HL-60/S4 treated with retinoic acid at 250 ng/mL for 4 days and 3 days (cell line): ENCODE data around the gene TENM3.

ENCODE experiments used
- in situ Hi-C: fragments of 300-500 bp; cut with MboI; formaldehyde crosslinking; loops from 2 replicates; pipeline ENCODE4 v1.7.0; 2022; ENCODE audit warnings: low sequenced_read_pairs

TENM3 gene

DNA sequence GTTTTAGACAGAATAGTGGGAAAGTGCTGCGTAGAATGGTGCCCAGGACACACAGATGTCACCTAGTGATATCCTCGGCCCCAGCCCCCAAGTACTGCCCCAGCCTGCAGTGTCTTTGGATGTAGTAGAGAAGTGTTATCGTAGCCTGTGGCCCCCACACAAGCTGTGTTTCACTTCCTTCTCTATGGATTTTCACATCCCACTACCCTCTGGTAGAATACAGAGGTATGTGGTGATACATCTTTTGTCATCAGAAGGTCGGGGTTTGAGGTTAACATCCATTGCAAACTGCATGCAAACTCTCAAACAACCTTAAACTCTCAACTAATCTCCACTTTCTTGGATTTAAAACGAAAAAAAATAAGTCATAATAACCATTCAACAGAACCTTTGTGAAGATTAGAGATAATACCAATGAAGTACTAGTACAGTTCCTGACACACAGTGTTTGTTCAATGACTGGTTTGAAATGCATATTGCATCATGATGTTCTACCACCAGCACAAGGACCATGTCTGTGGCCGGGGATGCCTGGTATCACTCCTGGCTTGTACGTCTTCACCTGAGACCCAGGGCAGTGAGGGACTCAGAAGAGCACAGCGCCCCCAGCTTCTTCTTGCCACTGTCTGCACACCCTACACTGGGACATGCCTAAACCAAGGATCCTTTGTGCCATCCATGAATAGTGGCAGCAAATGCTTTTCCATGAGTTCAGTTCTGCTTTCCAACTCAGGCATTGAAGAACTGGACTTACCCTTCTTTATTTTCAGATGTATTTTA lies 406.7 kb downstream of the TENM3 start:
- in situ Hi-C loops: no loop called here

DNA sequence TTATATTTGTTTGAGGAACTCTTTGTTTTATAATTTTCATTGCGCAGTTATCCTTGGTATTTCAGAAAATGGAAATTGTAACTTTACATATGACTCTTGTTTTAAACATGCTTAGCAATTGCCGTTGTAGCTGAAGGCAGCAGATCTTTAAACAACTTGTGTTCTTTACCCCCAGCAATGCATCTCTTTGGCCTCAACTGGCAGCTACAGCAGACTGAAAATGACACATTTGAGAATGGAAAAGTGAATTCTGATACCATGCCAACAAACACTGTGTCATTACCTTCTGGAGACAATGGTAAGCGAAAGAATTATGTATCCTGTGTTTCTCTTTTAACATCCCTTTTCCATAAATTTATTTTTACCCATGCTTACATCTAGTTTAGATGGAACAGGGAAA lies 410.4 kb downstream of the TENM3 start:
- in situ Hi-C loops: no loop called here

DNA sequence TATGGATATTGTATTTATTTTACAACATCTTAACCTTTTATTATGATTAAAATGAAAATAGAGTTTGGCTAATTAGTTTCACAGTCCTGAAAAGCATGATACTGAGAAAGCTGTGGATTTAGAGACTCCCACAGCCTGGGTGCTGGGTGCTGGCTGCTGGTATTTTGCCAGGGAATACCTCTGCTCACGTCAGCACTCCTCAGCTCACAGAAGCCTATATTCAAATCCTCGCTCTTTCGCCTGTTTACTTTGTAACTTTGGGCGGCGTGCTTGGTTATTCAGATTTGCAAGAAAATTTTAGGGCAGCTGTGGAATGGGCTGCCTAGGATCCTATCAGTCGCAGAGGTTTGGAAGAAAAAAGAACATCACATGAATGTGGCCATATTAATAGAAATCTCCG lies 412.1 kb downstream of the TENM3 start:
- in situ Hi-C loops: no loop called here

DNA sequence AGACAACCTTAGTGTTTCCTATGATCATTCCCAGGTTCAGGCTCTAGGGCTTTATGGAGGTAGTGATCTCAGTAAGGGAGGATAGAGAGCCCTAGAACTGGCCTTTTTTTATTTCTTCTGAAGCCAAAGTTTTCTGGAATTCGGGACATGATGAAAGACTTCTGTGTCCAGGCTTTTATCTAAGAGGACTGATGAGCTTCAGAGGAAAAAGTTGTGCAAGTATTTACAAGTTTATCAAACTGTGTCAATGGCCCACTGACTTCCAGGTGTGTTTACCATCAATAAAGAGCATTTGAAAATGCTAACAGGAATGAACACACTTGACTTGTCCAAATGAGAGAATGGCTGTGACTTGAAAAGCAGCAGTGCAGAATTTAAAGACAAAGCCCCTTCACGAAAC lies 419.3 kb downstream of the TENM3 start:
- in situ Hi-C loops: no loop called here

DNA sequence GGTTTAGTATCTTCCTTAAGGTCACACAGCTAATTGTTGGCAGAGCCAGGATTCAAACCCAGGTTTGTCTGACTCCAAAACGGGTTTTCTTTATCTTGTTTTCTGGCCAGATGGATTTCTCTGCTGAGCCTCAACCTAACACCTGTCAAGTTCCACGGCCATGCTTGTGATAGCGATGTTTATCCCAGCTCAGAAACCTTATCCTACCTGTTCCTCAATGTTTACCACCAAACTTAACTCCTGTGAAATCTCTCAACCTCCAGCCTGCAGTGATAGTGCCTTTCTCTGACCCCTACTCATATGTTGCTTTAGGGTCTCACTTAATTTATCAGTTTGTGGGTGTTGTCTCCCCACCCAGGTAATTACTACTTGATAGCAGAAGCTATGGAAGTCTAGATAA lies 428.0 kb downstream of the TENM3 start:
- in situ Hi-C loops: no loop called here

DNA sequence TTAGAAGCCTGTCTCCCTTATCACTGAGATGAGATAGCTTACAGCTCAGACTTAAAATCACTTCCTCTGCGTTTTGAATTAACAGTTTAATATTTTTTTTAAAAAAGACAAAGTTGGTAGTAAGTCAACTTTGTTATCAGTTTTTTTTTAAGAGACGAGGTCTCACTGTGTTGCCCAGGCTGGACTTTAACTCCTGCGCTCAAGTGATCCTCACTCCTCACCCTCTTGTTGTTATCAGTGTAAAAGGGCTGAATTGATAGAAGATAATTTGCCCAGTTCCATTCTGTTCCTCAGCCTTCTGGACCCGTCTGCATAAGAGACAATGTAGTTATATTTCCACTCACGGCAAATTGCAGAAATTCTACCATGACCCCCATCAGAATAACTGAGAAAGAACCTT lies 428.5 kb downstream of the TENM3 start:
- in situ Hi-C loops: no loop called here

DNA sequence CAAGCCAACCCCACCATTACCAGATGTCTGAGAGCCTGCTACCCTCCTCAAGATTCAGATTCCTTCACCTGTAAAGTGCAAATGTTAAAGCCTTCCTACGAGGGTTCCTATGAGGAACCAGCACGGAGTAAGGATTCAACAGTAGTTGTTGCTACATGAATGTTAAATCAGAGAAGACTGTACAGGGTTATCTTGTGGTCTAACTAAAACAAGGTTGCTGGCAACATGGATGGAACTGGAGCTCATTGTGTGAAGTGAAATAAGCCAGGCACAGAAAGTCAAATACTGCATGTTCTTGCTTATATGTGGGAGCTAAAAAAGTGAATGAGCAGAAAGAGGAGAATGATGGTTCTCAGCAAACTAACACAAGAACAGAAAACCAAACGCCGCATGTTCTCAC lies 435.4 kb downstream of the TENM3 start:
- in situ Hi-C loops: no loop called here

DNA sequence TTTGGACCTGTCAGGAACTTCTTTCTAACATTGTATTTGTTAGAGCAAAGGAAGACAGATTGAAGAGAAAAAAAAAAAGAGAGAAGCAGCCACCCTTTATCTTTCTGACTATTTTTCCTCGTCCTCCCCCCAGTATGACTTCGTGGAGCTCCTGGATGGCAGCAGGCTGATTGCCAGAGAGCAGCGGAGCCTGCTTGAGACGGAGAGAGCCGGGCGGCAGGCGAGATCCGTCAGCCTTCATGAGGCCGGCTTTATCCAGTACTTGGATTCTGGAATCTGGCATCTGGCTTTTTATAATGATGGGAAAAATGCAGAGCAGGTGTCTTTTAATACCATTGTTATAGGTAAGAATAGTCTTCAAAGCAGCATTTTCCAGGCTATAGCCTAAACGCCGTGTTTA lies 436.3 kb downstream of the TENM3 start:
- in situ Hi-C loops: no loop called here

DNA sequence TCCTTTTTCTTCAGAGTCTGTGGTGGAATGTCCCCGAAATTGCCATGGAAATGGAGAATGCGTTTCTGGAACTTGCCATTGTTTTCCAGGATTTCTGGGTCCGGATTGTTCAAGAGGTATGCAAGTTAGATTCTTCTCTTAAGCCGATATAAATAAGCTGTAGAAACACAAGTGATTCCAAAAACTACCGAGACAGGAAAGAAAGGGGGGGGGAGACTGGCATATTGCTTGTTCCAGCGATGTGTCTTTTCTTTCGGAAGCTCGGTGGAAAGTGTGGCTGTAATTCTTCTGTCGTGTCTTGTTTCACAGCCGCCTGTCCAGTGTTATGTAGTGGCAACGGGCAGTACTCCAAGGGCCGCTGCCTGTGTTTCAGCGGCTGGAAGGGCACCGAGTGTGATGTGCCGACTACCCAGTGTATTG lies 437.0 kb downstream of the TENM3 start:
- in situ Hi-C loops: no loop called here

DNA sequence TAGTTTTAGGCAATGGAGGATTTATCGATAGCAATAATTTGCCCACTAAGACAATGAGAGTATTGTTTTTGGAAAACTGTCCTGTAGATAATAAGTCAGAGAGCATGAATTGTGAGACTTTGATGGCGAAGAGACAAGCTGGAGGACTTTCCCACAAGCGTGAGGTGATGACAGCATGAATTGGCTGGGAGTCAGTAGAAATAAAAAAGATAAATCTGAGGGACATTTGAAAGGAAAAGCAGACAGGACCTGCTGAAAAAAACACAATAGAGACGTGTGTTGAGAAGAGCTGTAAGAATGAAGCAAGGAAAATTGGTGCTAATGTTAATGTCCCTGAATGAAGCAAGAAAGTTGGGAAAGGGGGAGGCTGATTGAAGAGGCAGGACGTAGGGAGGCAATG lies 440.5 kb downstream of the TENM3 start:
- in situ Hi-C loops: no loop called here

DNA sequence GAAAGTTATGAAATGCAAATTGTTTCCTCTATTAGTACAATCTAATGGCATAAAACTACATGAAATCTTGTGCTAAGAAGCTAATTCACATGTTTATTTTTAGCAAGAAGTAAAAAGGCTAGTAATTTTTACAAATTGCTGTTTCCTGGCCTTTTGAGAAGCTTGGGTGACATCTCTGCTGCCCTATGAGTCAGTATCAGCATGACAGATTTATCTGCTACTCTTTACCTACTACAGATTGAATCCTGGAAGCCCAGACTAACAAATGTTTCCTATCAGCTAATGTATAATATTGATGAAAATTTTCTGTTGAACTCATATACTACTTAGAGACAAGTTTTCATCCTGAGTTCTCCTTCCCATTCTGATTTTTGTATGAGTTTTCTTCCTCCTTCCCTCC lies 441.6 kb downstream of the TENM3 start:
- in situ Hi-C loops: no loop called here

DNA sequence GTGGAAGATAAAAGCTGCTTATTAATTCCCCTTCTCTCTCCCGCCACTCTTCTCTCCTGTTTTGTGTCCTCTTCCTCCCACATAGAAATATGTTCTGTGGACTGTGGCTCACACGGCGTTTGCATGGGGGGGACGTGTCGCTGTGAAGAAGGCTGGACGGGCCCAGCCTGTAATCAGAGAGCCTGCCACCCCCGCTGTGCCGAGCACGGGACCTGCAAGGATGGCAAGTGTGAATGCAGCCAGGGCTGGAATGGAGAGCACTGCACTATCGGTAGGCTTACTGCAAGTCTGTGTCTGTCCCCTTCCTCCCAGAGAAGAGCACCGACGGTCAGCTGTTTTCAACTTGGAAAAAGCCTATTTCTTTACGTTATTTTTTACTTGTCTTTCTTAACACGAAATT lies 444.9 kb downstream of the TENM3 start:
- in situ Hi-C loops: no loop called here

DNA sequence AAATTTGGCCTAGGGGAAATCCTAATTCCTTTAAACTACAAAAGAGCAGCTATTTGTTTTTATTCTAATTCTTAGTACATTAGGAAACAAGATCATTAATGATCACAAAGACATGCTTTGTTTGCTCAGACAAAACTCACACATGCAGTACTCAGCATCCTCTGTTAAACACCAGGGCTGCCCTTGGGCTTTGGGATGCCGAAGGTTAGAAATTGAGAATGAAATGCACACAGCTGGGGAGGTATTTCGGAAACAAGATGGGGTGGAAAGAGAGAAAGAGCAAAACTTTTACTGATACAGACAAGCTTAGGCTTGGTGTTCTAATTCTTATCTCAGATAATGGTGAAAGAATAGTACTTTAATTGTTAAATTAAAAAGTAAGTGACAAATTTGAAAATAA lies 451.3 kb downstream of the TENM3 start:
- in situ Hi-C loops: no loop called here

DNA sequence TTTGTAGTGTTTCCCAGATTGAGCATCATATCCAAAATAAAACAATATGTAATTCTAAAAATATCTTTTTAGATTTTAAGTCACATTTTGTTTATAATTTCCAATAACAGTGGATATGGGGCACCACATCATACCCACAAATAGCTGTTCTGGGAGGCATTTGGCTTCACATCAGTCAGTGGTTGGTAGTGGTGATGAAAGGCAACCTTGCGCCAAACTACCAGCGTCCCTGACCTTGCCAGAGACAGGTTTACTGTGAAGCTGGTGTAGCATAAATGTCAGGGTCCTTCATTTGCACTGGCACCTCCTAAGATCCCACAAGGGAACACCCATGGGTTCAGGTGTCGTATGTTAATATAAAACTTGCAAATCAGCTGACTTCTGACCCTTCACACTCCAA lies 451.8 kb downstream of the TENM3 start:
- in situ Hi-C loops: no loop called here

DNA sequence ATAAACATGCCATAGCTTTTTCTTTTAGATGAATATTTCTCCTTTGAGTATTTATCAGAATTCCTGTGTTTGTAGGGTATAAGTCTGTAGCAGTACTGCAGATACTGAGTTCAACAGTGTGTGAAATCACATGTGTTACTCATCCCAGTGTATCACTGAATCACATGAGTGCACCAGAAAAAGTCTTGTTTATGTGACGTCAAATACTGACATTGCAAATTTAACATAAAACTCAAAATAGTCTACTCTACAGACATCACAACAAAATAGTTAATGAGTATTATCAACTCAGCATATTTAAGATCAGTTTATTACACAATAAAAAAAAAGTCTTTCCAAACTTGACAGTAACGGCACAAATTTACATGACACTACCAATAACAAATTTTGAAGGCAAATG lies 452.6 kb downstream of the TENM3 start:
- in situ Hi-C loops: no loop called here

DNA sequence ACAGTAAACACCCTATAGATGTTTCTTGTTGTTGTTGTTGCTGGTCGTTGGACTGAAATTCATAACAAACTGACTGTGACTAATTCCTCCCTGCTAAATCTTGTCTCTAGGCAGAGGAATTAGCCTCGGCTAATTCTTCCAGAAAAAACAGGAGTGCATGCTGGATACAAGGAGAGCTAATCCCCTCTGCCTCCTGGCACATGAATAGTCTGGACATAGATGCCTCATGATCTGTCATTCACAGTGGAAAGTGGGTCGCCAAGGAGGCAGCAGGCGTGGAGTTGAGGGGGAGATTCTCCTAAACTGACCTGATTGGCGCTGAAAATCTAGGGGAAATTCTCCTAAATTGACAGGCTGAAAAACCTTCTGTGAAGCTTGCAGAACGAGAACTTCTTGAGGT lies 453.9 kb downstream of the TENM3 start:
- in situ Hi-C loops: no loop called here

DNA sequence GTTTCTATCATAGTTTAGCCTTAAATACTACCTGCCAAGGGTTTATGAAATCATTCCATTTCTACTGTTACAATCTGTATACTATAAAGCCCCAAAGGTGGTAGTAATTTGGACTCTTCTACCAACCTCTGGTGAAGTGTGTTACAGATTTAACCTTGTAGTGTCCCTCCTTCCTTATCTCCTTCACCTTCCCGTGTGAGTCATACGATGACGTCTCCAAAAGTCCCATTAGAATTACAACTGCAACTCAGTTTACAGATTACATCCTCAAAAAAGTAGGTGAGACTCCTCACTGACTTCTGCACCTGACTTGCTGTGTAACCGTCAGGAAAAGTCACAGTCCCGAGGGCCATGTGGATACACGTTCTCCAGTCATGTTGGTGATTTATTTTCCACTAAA lies 455.0 kb downstream of the TENM3 start:
- in situ Hi-C loops: no loop called here

DNA sequence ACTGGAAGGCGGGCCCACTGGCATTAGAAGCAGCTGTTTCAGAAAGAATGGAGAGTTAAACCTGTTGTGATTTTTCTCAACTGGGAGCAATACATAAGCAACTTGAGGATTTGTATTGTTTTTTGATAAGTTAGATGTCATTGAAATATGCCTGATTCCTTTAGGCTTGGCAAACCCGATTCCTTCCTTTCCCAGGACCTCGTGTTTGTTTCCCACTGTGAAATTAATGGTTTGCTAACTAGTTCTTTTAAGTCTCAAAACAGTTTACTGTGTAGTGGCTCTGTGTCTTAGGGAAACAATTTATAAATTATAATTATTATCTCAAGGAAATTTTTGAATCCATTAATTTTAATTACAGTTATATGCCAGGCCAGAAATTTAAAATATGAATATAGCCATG lies 456.0 kb downstream of the TENM3 start:
- in situ Hi-C loops: no loop called here

DNA sequence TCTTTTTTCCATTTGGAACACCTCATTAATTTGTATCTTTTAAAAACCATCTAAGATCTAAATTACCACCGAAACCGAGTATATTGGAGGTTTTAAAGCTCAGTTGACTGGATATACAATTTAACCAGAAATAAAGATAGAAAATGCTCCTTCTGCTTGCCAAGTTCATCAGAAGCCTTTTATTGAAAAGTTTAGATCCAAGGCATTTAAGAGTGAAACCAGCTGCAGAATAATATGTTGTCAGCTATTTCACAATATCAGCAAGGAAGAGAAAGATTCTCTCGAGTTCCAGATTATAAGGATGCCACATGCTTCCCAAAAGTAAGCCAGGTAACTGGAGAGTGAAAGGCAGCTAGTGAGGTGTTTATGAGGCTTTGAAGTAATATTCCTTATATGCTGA lies 456.6 kb downstream of the TENM3 start:
- in situ Hi-C loops: no loop called here

DNA sequence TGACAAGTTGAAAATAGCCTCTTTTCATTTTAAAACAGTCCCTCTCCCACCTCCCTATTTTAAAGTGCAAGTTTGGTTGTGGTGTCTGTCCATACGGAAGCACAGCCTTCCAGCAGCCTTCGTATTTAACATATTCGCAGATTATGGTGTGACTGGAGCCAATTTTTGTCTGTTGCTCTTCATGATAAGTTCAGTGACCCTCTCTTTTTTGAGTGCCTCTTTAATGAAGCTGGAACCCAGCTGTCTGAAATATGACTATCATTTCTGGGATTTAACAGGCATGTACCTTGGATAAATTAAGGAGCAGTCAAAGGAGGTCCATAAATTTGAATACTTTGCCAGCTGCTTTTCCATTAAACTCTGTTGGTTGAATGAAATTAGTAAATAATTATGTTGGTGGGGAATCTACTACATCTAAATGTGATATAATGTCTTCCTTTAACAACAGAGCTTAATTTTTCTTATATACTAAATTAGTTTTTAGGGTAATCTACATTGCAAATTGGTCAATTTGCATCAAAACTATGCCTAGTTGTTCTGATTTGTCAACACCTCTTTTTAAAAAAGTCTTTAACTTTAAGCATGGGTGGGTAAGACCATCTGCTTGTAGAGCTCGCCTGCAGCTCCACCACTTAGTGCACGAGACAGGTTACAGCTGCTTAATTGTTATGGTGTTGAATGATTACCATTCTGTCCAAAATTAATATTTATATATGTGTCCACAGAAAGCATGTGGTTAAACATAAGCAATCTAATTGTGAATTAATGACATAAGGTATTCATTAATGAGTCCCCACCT lies 457.4 kb downstream of the TENM3 start:
- in situ Hi-C loops: no loop called here

DNA sequence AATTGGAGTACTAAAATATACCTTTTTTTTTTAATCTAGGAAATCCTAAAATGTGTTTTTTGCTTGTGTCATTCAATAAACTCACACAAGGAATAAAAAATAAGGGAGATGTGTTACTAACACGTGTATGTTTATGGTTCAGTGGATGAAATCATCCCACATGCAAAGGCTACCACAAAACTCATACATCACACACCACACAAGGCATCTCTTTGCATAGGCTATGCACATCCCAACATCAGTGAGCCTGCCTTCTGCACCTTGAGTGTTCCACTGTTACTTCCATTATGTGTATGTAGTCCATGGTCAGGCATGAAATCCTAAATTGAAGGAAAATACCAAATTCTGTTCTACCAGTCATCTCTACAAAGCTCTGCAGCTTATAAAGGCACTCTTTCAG lies 460.9 kb downstream of the TENM3 start:
- in situ Hi-C loops: no loop called here

DNA sequence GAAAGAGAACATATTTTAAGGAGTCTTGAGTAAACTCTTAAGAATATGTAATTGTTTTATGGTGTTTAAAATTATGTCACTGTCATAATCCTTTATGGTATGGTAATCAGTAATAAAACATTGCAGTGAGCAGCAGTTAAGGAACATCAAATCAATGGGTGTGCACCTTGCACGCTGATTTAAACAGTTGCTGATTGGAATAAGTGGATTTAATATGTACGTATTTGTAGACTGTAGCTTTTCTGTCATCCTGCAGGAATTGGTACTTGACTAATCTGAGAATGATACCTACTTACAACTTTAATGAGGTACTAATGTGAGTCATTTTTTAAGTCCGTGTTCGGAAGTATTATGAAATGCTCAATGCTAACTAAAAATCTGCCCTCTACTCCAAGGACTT lies 461.7 kb downstream of the TENM3 start:
- in situ Hi-C loops: no loop called here

DNA sequence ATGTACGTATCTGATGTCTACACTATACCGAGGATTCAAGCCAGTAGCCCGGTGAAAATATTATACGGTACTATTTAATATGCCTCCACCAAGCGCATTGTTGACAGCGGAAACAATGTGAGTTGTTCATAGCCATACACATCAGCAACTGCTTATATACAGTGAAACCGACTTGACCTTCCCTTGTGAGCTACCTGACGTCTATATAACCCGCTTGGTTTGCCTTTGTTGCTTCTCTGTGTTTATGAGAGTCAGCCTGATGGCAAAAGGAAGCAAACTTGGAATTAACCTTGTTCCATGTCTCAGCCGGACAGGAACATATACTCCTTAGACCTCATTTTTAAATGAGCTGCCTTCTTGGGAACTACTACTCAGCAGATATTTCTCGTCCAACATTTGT lies 462.2 kb downstream of the TENM3 start:
- in situ Hi-C loops: no loop called here
